Tibial nerve (tissue), 4 donors: ENCODE data around the gene AFG1L. TPM values are rescaled to one million over a fixed set of nuclear protein-coding genes. Genes with fewer than 3 reads are reported as not detected.
"Not testable (repeated sequence)": the region's sequence is repeated elsewhere in the genome, so short reads cannot be mapped to it uniquely, and the experiment has no call there.

Source experiments
- DNase-seq, 2 donors: peaks; one replicate each; pipeline ENCODE4 v3.0.0-alpha.2; 2019; ENCODE audit warnings: low spot score in 2 of 2
- H3K27ac ChIP-seq, 4 donors: fragments of 200-600 bp; sonication (generic) in 3 of 4; one replicate each; pipeline ENCODE4 v1.5.1; 2017 to 2019; ENCODE audit warnings: mild to moderate bottlenecking in 1 of 4
- H3K27me3 ChIP-seq, 2 donors: fragments of 200-600 bp; sonication (generic) in 1 of 2; one replicate each; pipeline versions ENCODE4 v1.5.1 to v1.6.0; 2017 to 2019
- H3K36me3 ChIP-seq, 3 donors: fragments of 200-600 bp; sonication (generic); one replicate each; pipeline ENCODE4 v1.5.1; 2018 to 2019
- H3K4me1 ChIP-seq, 4 donors: fragments of 200-600 bp; sonication (generic) in 3 of 4; one replicate each; pipeline ENCODE4 v1.5.1; 2017 to 2019
- H3K4me3 ChIP-seq, 4 donors: fragments of 200-600 bp; sonication (generic) in 3 of 4; one replicate each; pipeline ENCODE4 v1.5.1; 2017 to 2019; ENCODE audit warnings: mild to moderate bottlenecking in 1 of 4, moderate library complexity in 1 of 4
- H3K9me3 ChIP-seq, 4 donors: fragments of 200-600 bp; sonication (generic) in 3 of 4; one replicate each; pipeline ENCODE4 v1.5.1; 2017 to 2019
- EP300 ChIP-seq, 2 donors: sonication (generic); formaldehyde crosslinking; IDR thresholded peaks; one replicate each; pipeline ENCODE4 v1.6.1; 2017; ENCODE audit warnings: antibody characterized with exemption in 2 of 2, mild to moderate bottlenecking in 1 of 2
- POLR2A ChIP-seq, 2 donors: fragments of 450-650 bp; IDR thresholded peaks; one replicate each; pipeline ENCODE4 v1.6.1; 2017; ENCODE audit warnings: antibody characterized with exemption in 2 of 2, mild to moderate bottlenecking in 2 of 2, moderate library complexity in 2 of 2
- WGBS, 2 donors: methylation state at CpG; one replicate each; pipeline ENCODE4 v1.1.5; 2018; 5-methylcytosine and 5-hydroxymethylcytosine counted together
- total RNA-seq, 4 donors: library from RNA; depleted of rRNA; stranded (reverse); fragments of >200 nt; gene quantifications; one replicate each; pipeline ENCODE4 v1.1.0, GENCODE V29; 2016
- TF ChIP-seq, protein P1 (sequence below), 5 experiments: fragments of 200-600 bp in 3 of 5; fragments of 450-650 bp in 2 of 5; sonication (generic) in 3 of 5; IDR thresholded peaks; one replicate each; pipeline ENCODE4 v1.5.1; 2016 to 2019; ENCODE audit warnings: antibody characterized with exemption in 5 of 5, mild to moderate bottlenecking in 3 of 5, moderate library complexity in 2 of 5

AFG1L gene
- total RNA-seq, 4 donors from 2014 or later: 2.0 to 5.2 (median 4.1) TPM

DNA sequence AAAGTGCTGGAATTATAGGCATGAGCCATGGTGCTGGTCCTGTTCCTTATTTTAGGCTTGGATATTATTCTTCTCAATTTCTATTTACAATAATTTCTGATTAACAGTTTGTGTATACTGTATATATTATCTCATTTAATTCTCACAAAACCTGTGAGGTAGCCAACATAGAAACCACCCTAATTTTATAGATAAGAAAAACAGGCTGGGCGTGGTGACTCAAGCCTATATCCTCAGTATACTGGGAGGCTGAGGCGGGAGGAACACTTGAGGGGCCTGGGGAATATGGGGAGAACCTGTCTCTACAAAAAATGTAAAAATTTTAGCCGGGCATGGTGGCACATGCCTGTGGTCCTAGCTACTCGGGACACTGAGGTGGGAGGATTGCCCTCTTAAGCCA, 3.8 kb upstream of the AFG1L start:
- Histone ChIP-seq H3K27ac (no peak overlapping the region), H3K9me3 (no peaks in the 10 kb centered on the region), H3K4me3 (no peak overlapping the region), H3K27me3 (no peaks in the 10 kb centered on the region), H3K36me3 (no peaks in the 10 kb centered on the region), H3K4me1 (peaks cover 0 to 15% (median 4%) of the 10 kb centered on the region in 4 donors)
- WGBS, 2 donors: 74 to 85% methylated on average over 4 of the region's 4 CpGs
- no peak for DNase-seq
- TF ChIP-seq, protein P1, sequence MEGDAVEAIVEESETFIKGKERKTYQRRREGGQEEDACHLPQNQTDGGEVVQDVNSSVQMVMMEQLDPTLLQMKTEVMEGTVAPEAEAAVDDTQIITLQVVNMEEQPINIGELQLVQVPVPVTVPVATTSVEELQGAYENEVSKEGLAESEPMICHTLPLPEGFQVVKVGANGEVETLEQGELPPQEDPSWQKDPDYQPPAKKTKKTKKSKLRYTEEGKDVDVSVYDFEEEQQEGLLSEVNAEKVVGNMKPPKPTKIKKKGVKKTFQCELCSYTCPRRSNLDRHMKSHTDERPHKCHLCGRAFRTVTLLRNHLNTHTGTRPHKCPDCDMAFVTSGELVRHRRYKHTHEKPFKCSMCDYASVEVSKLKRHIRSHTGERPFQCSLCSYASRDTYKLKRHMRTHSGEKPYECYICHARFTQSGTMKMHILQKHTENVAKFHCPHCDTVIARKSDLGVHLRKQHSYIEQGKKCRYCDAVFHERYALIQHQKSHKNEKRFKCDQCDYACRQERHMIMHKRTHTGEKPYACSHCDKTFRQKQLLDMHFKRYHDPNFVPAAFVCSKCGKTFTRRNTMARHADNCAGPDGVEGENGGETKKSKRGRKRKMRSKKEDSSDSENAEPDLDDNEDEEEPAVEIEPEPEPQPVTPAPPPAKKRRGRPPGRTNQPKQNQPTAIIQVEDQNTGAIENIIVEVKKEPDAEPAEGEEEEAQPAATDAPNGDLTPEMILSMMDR (IDR thresholded peaks at IDR 0.05): no peak
- TF ChIP-seq POLR2A (IDR thresholded peaks at IDR 0.05) (no peak), EP300 (IDR thresholded peaks at IDR 0.05) (no peak)

DNA sequence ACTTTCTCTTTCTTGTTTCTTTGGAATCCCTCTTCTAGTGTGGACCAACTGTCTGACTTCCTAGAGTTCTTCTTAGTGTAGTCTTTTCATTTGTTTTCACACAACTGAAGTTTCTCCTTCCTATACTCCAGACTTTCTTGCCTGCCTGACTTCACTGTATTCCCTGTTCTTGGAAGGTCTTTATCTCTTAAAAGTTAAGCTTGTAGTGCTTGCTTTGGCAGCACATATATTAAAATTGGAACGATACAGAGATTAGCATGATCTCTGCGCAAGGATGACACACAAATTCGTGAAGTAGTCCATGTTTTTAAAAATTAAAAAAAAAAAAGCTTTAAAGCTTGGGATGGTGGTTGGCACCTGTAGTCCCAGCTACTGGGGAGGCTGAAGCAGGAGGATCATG, 2.3 kb upstream of the AFG1L start:
- H3K9me3 ChIP-seq, H3K36me3 ChIP-seq, H3K27ac ChIP-seq, H3K4me3 ChIP-seq, H3K27me3 ChIP-seq, DNase-seq: not testable (repeated sequence)
- peaks cover 0 to 16% (median 4%) of the 10 kb centered on the region in 4 donors for H3K4me1 ChIP-seq
- 87 to 90% methylated on average over 3 of the region's 3 CpGs for WGBS, 2 donors

DNA sequence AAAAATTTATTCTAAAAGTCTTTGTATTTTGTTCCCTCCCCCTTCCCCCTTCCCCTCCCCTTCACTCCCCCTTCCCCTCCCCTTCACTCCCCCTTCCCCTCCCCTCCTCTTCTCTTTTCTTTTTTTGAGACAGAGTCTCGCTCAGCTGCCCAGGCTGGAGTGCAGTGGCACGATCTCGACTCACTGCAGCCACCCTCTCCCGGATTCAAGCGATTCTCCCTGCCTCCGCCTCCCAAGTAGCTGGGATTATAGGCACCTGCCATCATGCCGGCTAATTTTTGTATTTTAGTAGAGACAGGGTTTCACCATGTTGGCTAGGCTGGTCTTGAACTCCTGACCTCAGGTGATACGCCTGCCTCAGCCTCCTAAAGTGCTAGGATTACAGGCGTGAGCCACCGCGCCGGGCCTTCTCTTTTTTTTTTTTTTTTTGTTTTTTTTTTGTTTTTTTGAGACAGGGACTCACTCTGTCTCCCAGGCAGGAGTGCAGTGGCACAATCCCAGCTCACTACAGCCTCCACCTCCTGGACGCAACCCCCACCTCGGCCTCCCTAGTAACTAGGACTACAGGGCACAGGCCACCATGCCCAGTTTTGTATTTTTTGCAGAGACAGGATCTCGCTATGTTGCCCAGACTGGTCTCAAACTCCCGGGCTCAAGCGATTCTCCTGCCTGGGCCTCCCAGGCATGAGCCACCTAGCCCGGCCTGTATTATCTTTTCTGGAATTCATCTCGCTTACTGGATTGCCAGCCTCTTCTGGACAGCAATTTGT, 1.1 kb upstream of the AFG1L start:
- Histone ChIP-seq H3K27me3 (no peaks in the 10 kb centered on the region), H3K4me3 (peak overlapping the region; percentile 73 to 95 (median 80)), H3K4me1 (peaks cover 0 to 16% (median 4%) of the 10 kb centered on the region in 4 donors), H3K36me3 (no peaks in the 10 kb centered on the region), H3K9me3 (no peaks in the 10 kb centered on the region), H3K27ac (peak overlapping the region in 3 of 4 donors; percentile 93 to 96 (median 96))
- TF ChIP-seq, protein P1 (IDR thresholded peaks at IDR 0.05): no peak
- TF ChIP-seq EP300 (IDR thresholded peaks at IDR 0.05) (no peak), POLR2A (IDR thresholded peaks at IDR 0.05) (no peak)
- 89 to 91% methylated on average over 19 of the region's 19 CpGs for WGBS, 2 donors
- DNase-seq: no peak

GRCh38 chr6:108294297-108294726, 542 bp upstream of the AFG1L start:
- Histone ChIP-seq H3K9me3 (no peaks in the 10 kb centered on the region), H3K27me3 (no peaks in the 10 kb centered on the region), H3K4me1 (peaks cover 0 to 16% (median 4%) of the 10 kb centered on the region in 4 donors), H3K4me3 (peak overlapping the region; percentile 73 to 95 (median 80)), H3K36me3 (no peaks in the 10 kb centered on the region), H3K27ac (peak overlapping the region; percentile 91 to 96 (median 94))
- DNase-seq: no peak
- TF ChIP-seq POLR2A (IDR thresholded peaks at IDR 0.05): no peak
- TF ChIP-seq, protein P1 (IDR thresholded peaks at IDR 0.05): no peak
- TF ChIP-seq EP300 (IDR thresholded peaks at IDR 0.05): no peak
- 32 to 34% methylated on average over 16 of the region's 16 CpGs for WGBS, 2 donors

DNA sequence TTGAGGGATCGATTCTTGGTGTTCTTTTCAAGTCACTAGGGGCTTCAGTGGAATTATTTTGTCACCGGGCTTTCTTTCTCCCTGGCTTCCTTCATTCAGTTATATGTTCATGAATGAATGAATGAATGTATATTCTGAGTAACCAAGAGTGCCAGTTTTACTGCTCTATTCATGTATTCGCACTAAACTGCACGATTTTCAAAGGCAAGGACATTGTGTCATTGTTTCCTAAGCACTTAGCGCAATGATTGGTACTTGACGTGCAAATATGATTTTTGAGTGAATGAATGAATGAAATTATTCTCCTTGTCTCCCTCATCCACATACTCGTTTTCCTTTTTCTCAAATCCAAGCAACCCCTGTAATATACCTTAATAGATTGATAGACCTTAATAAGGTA, 822 bp downstream of the AFG1L start:
- H3K36me3 ChIP-seq: no peaks in the 10 kb centered on the region
- peak overlapping the region in 3 of 4 donors; percentile 93 to 96 (median 96) for H3K27ac ChIP-seq
- peaks cover 0 to 16% (median 4%) of the 10 kb centered on the region in 4 donors for H3K4me1 ChIP-seq
- H3K27me3 ChIP-seq: no peaks in the 10 kb centered on the region
- no peak for TF ChIP-seq EP300 (IDR thresholded peaks at IDR 0.05)
- 60 to 61% methylated on average over 7 of the region's 7 CpGs for WGBS, 2 donors
- no peaks in the 10 kb centered on the region for H3K9me3 ChIP-seq
- no peak for DNase-seq
- H3K4me3 ChIP-seq: peak overlapping the region; percentile 73 to 95 (median 80)

DNA sequence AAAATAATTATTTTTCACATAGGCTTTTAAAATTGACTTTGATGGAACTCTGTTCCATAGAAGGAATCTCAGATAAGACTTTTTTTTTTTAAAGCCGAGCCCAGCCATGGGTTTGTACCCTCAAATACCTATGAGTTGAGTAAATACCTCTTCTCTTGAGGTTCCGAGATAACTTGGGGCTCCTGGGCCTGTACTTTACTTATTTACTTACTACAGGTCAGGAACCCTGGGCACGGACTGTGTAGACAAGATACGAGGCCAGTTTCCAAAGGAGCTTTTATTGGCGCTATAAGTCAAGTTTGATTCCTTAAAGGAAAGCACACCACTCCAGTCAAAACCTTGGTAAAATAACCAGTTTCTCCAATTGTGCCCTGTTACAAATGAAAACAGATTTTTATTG, 7.5 kb downstream of the AFG1L start:
- no peak for TF ChIP-seq POLR2A (IDR thresholded peaks at IDR 0.05)
- no peak for TF ChIP-seq EP300 (IDR thresholded peaks at IDR 0.05)
- no peaks in the 10 kb centered on the region for H3K36me3 ChIP-seq
- DNase-seq: no peak
- no peaks in the 10 kb centered on the region for H3K27me3 ChIP-seq
- no peak overlapping the region for H3K4me3 ChIP-seq
- H3K9me3 ChIP-seq: no peaks in the 10 kb centered on the region
- 95 to 98% methylated on average over 5 of the region's 5 CpGs for WGBS, 2 donors
- H3K4me1 ChIP-seq: no peaks in the 10 kb centered on the region
- H3K27ac ChIP-seq: no peak overlapping the region
